Upper lobe of left lung (tissue), 6 donors: ENCODE results near the gene CA10. TPM values are rescaled to one million over a fixed set of nuclear protein-coding genes. Genes with fewer than 3 reads are reported as not detected.

Experiments used
- ATAC-seq, 2 donors: fragments of 200-7000 bp; cut with Tn5 transposase; one replicate each; pipeline ENCODE4 v1.9.1; 2022; ENCODE audit warnings: mild to moderate bottlenecking in 2 of 2, moderate library complexity in 2 of 2; ENCODE audit not compliant: low FRiP score in 2 of 2
- DNase-seq, 2 donors: peaks; one replicate each; pipeline ENCODE4 v3.0.0-alpha.2; 2019 to 2020
- H3K27ac ChIP-seq, 4 donors: fragments of 200-600 bp; sonication (generic); one replicate each; pipeline ENCODE4 v1.5.1; 2016 to 2019
- H3K27me3 ChIP-seq, 4 donors: fragments of 200-600 bp; sonication (generic); one replicate each; pipeline ENCODE4 v1.5.1; 2017 to 2019
- H3K36me3 ChIP-seq, 4 donors: fragments of 200-600 bp; sonication (generic); one replicate each; pipeline ENCODE4 v1.5.1; 2016 to 2019
- H3K4me1 ChIP-seq, 4 donors: fragments of 200-600 bp; sonication (generic); one replicate each; pipeline ENCODE4 v1.5.1; 2018 to 2019
- H3K4me3 ChIP-seq, 4 donors: fragments of 200-600 bp; sonication (generic); one replicate each; pipeline ENCODE4 v1.5.1; 2017 to 2019; ENCODE audit warnings: mild to moderate bottlenecking in 2 of 4, moderate library complexity in 1 of 4
- H3K9me3 ChIP-seq, 4 donors: fragments of 200-600 bp; sonication (generic); one replicate each; pipeline ENCODE4 v1.5.1; 2018 to 2019
- EP300 ChIP-seq, 4 donors: sonication (generic); formaldehyde crosslinking; IDR thresholded peaks; one replicate each; pipeline ENCODE4 v1.5.1; 2017; ENCODE audit warnings: antibody characterized with exemption in 4 of 4, control low read depth in 2 of 4
- POLR2A ChIP-seq, 4 donors: fragments of 450-650 bp; IDR thresholded peaks; one replicate each; pipeline ENCODE4 v1.5.1; 2016 to 2017; ENCODE audit warnings: antibody characterized with exemption in 4 of 4, mild to moderate bottlenecking in 2 of 4
- POLR2AphosphoS5 ChIP-seq, 2 donors: sonication (generic); formaldehyde crosslinking; IDR thresholded peaks; one replicate each; pipeline ENCODE4 v1.5.1; 2017; ENCODE audit warnings: antibody characterized with exemption in 2 of 2
- WGBS, 2 donors: methylation state at CpG; one replicate each; pipeline ENCODE4 v1.1.5; 2017 to 2018; 5-methylcytosine and 5-hydroxymethylcytosine counted together
- total RNA-seq, 6 donors: library from RNA; depleted of rRNA in 4 of 6; stranded (reverse); fragments of >200 nt in 4 of 6; gene quantifications; one replicate each; pipeline versions ENCODE4 v1.1.0 to v1.2.1, GENCODE V29; 2016 to 2021
- TF ChIP-seq, protein P1 (sequence below), 6 experiments: fragments of 450-650 bp in 4 of 6; fragments of 200-600 bp in 2 of 6; sonication (generic) in 2 of 6; IDR thresholded peaks; one replicate each; pipeline ENCODE4 v1.5.1; 2016 to 2019; ENCODE audit warnings: antibody characterized with exemption in 6 of 6
- donor health status: DM: no; HTN: no; CAD: no; lungs with moderate emphysema.
- donor health status: DM: no; HTN: yes; CAD: no; lungs with severe emphysema.

The CA10 gene
- total RNA-seq, 6 donors from 2014 or later: 0.10 TPM; not detected in 5

DNA sequence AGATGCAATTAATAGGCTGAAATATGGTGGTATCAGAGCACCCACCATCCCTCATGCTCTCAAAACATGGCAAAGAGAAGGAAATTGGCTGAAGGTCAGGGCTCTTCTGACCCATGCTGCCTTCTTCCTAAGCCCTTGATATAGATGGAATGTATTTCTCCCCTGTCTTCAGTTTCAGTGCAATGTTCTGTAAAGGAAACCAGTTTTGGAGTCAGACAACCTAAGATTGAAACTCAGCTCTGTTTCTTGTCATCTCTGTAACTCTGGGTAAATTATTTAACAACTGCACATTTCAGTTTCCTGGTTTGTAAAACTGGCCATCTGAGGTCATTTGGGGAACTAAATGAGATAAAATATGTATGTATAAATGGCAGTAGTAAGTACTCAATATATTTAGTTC, 243.9 kb downstream of the CA10 start:
- Histone ChIP-seq H3K27me3 (no peaks in the 10 kb centered on the region), H3K27ac (no peak overlapping the region), H3K36me3 (no peaks in the 10 kb centered on the region), H3K9me3 (no peaks in the 10 kb centered on the region), H3K4me3 (no peak overlapping the region), H3K4me1 (no peaks in the 10 kb centered on the region)
- ATAC-seq (no peak), DNase-seq (no peak)
- TF ChIP-seq, protein P1, sequence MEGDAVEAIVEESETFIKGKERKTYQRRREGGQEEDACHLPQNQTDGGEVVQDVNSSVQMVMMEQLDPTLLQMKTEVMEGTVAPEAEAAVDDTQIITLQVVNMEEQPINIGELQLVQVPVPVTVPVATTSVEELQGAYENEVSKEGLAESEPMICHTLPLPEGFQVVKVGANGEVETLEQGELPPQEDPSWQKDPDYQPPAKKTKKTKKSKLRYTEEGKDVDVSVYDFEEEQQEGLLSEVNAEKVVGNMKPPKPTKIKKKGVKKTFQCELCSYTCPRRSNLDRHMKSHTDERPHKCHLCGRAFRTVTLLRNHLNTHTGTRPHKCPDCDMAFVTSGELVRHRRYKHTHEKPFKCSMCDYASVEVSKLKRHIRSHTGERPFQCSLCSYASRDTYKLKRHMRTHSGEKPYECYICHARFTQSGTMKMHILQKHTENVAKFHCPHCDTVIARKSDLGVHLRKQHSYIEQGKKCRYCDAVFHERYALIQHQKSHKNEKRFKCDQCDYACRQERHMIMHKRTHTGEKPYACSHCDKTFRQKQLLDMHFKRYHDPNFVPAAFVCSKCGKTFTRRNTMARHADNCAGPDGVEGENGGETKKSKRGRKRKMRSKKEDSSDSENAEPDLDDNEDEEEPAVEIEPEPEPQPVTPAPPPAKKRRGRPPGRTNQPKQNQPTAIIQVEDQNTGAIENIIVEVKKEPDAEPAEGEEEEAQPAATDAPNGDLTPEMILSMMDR (IDR thresholded peaks at IDR 0.05): no peak
- TF ChIP-seq POLR2A (IDR thresholded peaks at IDR 0.05) (no peak), EP300 (IDR thresholded peaks at IDR 0.05) (no peak), POLR2AphosphoS5 (IDR thresholded peaks at IDR 0.05) (no peak)

DNA sequence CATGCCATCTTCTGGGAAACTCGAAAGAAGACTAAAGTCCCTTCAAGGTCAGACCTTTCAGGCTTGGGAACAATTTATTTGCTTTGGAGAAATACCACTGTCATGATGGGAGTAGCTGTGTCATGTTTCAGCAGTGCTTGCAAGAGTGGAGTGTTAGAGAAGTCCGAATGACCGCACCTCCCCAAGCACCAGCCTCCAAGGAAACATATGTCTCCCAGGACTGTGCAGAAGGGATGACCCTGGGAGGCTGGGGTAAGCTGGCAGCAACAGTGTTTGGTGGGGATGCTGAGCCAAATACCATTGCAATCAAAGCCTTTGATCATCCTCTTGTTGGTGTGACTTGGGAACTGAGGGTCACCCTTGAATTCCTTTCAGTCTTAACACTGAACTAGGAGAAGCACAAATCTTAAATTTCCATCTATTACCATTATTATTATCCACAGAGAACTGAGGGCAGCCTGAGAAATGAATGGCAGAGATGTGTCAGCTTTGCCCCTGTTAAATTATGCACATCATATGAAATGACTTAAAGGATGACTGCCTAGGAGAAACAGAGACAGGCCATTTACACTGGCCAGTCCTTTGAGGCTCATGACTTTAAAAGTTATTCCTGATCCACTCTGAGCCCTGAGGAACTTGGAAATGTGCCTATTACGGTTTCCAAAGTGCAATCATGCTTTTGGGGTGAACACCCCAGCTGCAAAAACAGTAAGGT, 244.9 kb downstream of the CA10 start:
- no peak overlapping the region for H3K4me3 ChIP-seq
- no peaks in the 10 kb centered on the region for H3K36me3 ChIP-seq
- no peak for TF ChIP-seq EP300 (IDR thresholded peaks at IDR 0.05)
- TF ChIP-seq POLR2AphosphoS5 (IDR thresholded peaks at IDR 0.05): no peak
- TF ChIP-seq, protein P1 (IDR thresholded peaks at IDR 0.05): no peak
- TF ChIP-seq POLR2A (IDR thresholded peaks at IDR 0.05): no peak
- H3K27me3 ChIP-seq: no peaks in the 10 kb centered on the region
- DNase-seq (no peak), ATAC-seq (no peak)
- H3K9me3 ChIP-seq: no peaks in the 10 kb centered on the region
- H3K4me1 ChIP-seq: no peaks in the 10 kb centered on the region
- H3K27ac ChIP-seq: no peak overlapping the region
- WGBS, 2 donors: 61 to 63% methylated on average over 4 of the region's 4 CpGs

DNA sequence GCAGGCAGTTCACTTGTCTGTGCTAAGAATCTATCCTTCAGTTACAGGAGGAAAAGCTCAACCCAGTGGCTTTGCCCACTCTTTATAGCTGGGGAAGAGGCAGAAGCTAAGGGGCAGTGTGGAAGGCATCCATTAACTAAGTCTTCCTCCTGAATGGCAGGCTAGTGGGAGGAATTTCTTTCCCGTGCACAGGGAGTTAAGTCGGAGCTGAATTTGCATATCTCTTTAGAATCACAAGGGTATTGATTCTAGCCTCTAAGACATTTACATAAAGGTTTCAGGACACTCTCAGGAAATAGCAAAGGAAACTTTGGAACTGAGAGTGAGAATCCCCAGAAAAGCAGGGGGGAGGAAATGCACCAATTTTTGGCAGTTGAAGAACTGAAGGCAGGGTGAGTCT, 245.6 kb downstream of the CA10 start:
- ATAC-seq: no peak
- WGBS, 2 donors: 6 to 23% methylated on average over 2 of the region's 2 CpGs
- Histone ChIP-seq H3K9me3 (no peaks in the 10 kb centered on the region), H3K4me3 (no peak overlapping the region), H3K27ac (no peak overlapping the region), H3K36me3 (no peaks in the 10 kb centered on the region), H3K27me3 (no peaks in the 10 kb centered on the region), H3K4me1 (no peaks in the 10 kb centered on the region)
- TF ChIP-seq POLR2AphosphoS5 (IDR thresholded peaks at IDR 0.05) (no peak), EP300 (IDR thresholded peaks at IDR 0.05) (no peak), POLR2A (IDR thresholded peaks at IDR 0.05) (no peak)
- TF ChIP-seq, protein P1 (IDR thresholded peaks at IDR 0.05): no peak
- DNase-seq: no peak

DNA sequence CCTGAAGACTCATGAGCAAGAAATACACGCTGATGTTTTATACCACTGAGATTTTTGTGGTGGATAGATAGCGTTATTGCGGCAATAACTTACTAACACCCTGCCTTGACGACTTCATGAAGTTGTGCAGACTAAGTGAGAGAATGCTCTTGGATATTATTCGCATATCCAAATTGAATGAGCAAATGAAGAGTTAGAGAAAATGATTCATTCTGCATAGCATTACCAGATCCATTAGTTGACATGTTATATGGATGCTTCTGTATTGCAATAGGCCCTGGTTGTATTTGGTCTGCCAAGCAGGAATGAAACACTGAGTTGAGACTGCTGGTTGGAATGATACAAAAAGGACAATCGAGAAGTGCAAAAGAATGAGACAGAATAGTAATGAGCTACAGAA, 247.3 kb downstream of the CA10 start:
- WGBS, 2 donors: 92 to 94% methylated on average over 6 of the region's 6 CpGs

More for the DNA sequence above, 247.3 kb downstream of the CA10 start:
- Histone ChIP-seq H3K4me3 (no peak overlapping the region), H3K27me3 (no peaks in the 10 kb centered on the region), H3K36me3 (no peaks in the 10 kb centered on the region), H3K4me1 (no peaks in the 10 kb centered on the region), H3K27ac (no peak overlapping the region), H3K9me3 (no peaks in the 10 kb centered on the region)
- TF ChIP-seq POLR2AphosphoS5 (IDR thresholded peaks at IDR 0.05) (no peak), POLR2A (IDR thresholded peaks at IDR 0.05) (no peak), EP300 (IDR thresholded peaks at IDR 0.05) (no peak)
- TF ChIP-seq, protein P1 (IDR thresholded peaks at IDR 0.05): no peak
- ATAC-seq (no peak), DNase-seq (no peak)
